Kasumi-1 (cell line): ENCODE data around the gene LRRC46.

ENCODE experiments used
- DNase-seq, 2 experiments: peaks; one replicate each; lab custom pipeline; 2025; lab: John Stamatoyannopoulos, UW

Gene LRRC46

GRCh38 chr17:47877368-47878034 is 46.0 kb downstream of the LRRC46 start:
- no peak for DNase-seq

- no peak for DNase-seq
Observed at GRCh38 chr17:47878203-47879027, 46.9 kb downstream of the LRRC46 start.

- peak; percentile 23 to 31 for DNase-seq
Observed at GRCh38 chr17:47879028-47879585, 47.6 kb downstream of the LRRC46 start.

- no peak for DNase-seq
Observed at GRCh38 chr17:47879776-47880454, 48.4 kb downstream of the LRRC46 start.

- DNase-seq, result no peak
Observed at GRCh38 chr17:47882247-47882646, 50.8 kb downstream of the LRRC46 start.

GRCh38 chr17:47882695-47883588 is 51.5 kb downstream of the LRRC46 start:
- no peak for DNase-seq

GRCh38 chr17:47883589-47884426 is 52.3 kb downstream of the LRRC46 start:
- DNase-seq, result no peak

GRCh38 chr17:47884427-47884740 is 52.9 kb downstream of the LRRC46 start:
- no peak for DNase-seq

- no peak for DNase-seq
Observed at GRCh38 chr17:47884905-47885730, 53.6 kb downstream of the LRRC46 start.
